HG03280 (cell line): ENCODE measurements around the gene LYRM1.
"Not testable (repeated sequence)": the region's sequence is repeated elsewhere in the genome, so short reads cannot be mapped to it uniquely, and the experiment has no call there.

Source experiments
- ATAC-seq: cut with Tn5 transposase; IDR thresholded peaks from one replicate; pipeline ENCODE4 v1.9.1; 2021; ENCODE audit warnings: mild to moderate bottlenecking, moderate library complexity; ENCODE audit not compliant: unreplicated experiment

LYRM1 gene

DNA sequence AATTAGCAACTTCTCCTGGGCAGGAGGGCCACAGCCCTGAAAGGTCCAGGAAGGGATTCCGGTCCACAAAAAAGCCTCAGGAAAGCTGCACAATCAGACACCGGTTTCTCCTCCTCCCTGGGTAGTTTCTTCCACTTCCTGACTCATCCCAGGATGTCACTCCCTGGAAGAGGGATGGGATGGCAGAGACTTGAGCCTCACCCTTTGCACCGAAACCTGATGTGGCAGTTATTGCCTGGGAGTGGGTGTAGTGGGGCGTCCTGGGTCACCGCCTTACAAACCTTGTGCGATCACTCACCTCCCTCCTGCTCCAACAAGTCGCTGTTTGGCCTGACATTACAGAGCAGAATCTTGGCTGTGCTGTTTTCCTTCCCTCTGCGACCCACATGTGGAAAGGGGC, 70.8 kb downstream of the LYRM1 start:
- no peak for ATAC-seq

DNA sequence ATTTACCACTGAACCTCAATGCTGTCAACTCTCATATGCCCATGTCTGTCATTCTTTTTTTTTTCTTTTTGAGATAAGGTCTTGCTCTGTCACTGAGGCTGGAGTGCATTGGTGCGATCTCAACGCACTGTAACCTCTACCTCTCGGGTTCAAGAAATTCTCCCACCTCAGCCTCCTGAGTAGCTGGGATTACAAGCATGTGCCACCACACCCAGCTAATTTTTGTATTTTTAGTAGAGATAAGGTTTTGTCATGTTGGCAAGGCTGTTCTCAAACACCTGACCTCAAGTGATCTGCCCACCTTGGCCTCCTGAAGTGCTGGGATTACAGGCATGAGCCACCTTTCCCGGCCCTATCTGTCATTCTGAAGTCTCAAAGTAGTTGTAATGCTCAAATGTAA, 72.6 kb downstream of the LYRM1 start:
- ATAC-seq = not testable (repeated sequence)
